T-cell (primary cell): ENCODE measurements around the gene MTMR6. TPM values are rescaled to one million over a fixed set of nuclear protein-coding genes. Genes with fewer than 3 reads are reported as not detected.
A peak's percentile ranks its signal among the peaks of the same experiment; 100 is the strongest.

Source experiments
- ATAC-seq, 4 experiments: fragments of 200-7000 bp in 3 of 4; fragments of 150-1000 bp in 1 of 4; cut with Tn5 transposase; replicated peaks in 1 of 4; 1 replicate in 3 of 4; 2 replicates in 1 of 4; pipeline ENCODE4 v1.10.0; 2021; ENCODE audit warnings: moderate library complexity in 3 of 4, mild to moderate bottlenecking in 2 of 4, moderate number of reproducible peaks in 1 of 4
- CTCF ChIA-PET, 2 donors: fragments of 300-600 bp; sonication (Branson Sonifier 250); formaldehyde crosslinking; loops; one replicate each; lab custom pipeline; 2022; ENCODE audit warnings: antibody characterized with exemption in 2 of 2; lab: Charles Lee
- POLR2A ChIA-PET, 2 donors: fragments of 300-600 bp; sonication (Branson Sonifier 250); formaldehyde crosslinking; loops; one replicate each; lab custom pipeline; 2022; ENCODE audit warnings: antibody characterized with exemption in 2 of 2; lab: Charles Lee
- DNase-seq, 35 experiments: peaks; one replicate each; pipeline versions ENCODE4 v3.0.0 to v3.0.0-alpha.2; 2013 to 2023
- H3K27ac ChIP-seq: one replicate; pipeline ENCODE4 v1.5.1; 2013; ENCODE audit warnings: low read length
- H3K27me3 ChIP-seq, 2 experiments: replicated peaks in 1 of 2; 1 replicate in 1 of 2; 2 replicates in 1 of 2; pipeline versions ENCODE4 v1.6.1 to v1.7.0; 2013; ENCODE audit warnings: low read length in 1 of 2, mixed read lengths in 1 of 2; ENCODE audit not compliant: control insufficient read depth in 2 of 2, insufficient read depth in 2 of 2; ENCODE audit errors: extremely low read depth in 1 of 2
- H3K36me3 ChIP-seq, 2 donors: 1 replicate in 1 of 2; 2 replicates in 1 of 2; pipeline versions ENCODE4 v1.6.1 to v1.7.0; 2013; ENCODE audit warnings: low read length in 1 of 2; ENCODE audit not compliant: control insufficient read depth in 2 of 2, insufficient read depth in 1 of 2; ENCODE audit errors: extremely low read depth in 1 of 2
- H3K4me1 ChIP-seq, 2 experiments: 1 replicate in 1 of 2; 2 replicates in 1 of 2; pipeline versions ENCODE4 v1.6.1 to v1.7.0; 2013; ENCODE audit warnings: low read length in 2 of 2, mixed read lengths in 1 of 2; ENCODE audit not compliant: insufficient read depth in 2 of 2, control insufficient read depth in 1 of 2; ENCODE audit errors: extremely low read depth in 1 of 2
- H3K4me3 ChIP-seq, 2 donors: 1 replicate in 1 of 2; 2 replicates in 1 of 2; pipeline versions ENCODE4 v1.5.1 to v1.7.0; 2013; ENCODE audit warnings: mild to moderate bottlenecking in 2 of 2, low read length in 1 of 2, moderate library complexity in 1 of 2; ENCODE audit not compliant: control insufficient read depth in 1 of 2; ENCODE audit errors: extremely low read depth in 1 of 2
- H3K9me3 ChIP-seq: 2 replicates; pipeline ENCODE4 v1.7.0; 2013
- H3K27ac Mint-ChIP-seq, 2 donors: one replicate each; pipeline ENCODE4 v1.8.0; 2020 to 2021; ENCODE audit warnings: mild to moderate bottlenecking in 2 of 2, mixed read lengths in 2 of 2
- H3K27me3 Mint-ChIP-seq, 2 donors: one replicate each; pipeline ENCODE4 v1.8.0; 2021 to 2022; ENCODE audit warnings: mixed read lengths in 2 of 2
- H3K36me3 Mint-ChIP-seq: one replicate; pipeline ENCODE4 v1.8.0; 2021; ENCODE audit warnings: mixed read lengths
- H3K4me1 Mint-ChIP-seq, 3 donors: one replicate each; pipeline ENCODE4 v1.8.0; 2020 to 2022; ENCODE audit warnings: mixed read lengths in 3 of 3, mild to moderate bottlenecking in 1 of 3
- H3K4me3 Mint-ChIP-seq, 3 donors: one replicate each; pipeline ENCODE4 v1.8.0; 2020 to 2022; ENCODE audit warnings: mild to moderate bottlenecking in 3 of 3, mixed read lengths in 3 of 3, moderate library complexity in 3 of 3
- H3K9me3 Mint-ChIP-seq, 3 donors: one replicate each; pipeline ENCODE4 v1.8.0; 2020 to 2022; ENCODE audit warnings: mixed read lengths in 3 of 3
- WGBS: methylation state at CpG from one replicate; pipeline ENCODE4 v1.1.5; 2013; ENCODE audit warnings: missing lambda C conversion rate; ENCODE audit not compliant: insufficient coverage; 5-methylcytosine and 5-hydroxymethylcytosine counted together
- total RNA-seq, 35 experiments: library from RNA in 6 of 35; stranded (reverse) in 6 of 35; fragments of 120-200 nt in 1 of 35; gene quantifications; one replicate each; pipeline versions ENCODE4 v1.2.1 to v1.2.4 and lab custom pipeline; 2013 to 2026

MTMR6 gene
- total RNA-seq, 5 donors from 2014 or later (not counting 1 experiment from before 2014, with no cell fraction given): 15.6 to 19.2 (median 16.3) TPM

- CTCF ChIA-PET: interaction anchor here (0.5 to 0.7 kb wide), 3 partner anchors 28 to 271 kb away, joined by 3 to 4 read pairs (median 3); no protein-coding TSS in a partner anchor
- 86% methylated on average over 1 of the region's 1 CpG for WGBS
These were observed 53.4 kb downstream of the MTMR6 start for GRCh38 chr13:25233861-25234260.

DNA sequence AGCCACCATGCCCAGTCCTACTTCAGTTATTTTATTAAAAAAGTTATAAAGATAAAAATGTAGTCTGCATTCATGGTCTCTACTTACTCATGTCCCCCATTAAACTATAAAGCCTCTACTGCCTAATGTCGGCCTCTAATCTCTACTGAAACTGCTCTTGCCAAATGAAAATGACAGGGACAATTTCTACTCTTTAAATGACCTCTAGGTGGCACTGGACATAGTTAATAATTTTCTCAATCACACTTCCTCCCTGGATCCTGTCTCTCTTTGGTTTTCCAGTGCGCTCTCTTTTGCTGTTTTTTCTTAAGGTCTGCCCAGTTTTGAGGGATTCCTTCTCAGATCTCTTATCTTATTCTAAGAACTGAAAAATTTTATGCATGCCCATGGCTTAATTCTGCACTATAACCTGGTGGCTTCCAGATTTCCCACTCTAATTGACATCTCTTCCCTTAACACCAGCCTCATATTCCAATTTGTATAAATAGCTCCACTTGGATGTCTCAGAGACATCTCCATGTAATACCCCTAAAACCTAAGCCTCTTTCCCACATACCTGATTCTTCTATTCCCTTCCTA lies 54.3 kb downstream of the MTMR6 start:
- DNase-seq (peak in 1 of 35 experiments; percentile 36), ATAC-seq (no peak)
- H3K27me3 Mint-ChIP-seq: peaks cover 7 to 9% of the 10 kb centered on the region in 2 donors
- 19% methylated on average over 2 of the region's 2 CpGs for WGBS
- Histone ChIP-seq H3K27ac (no peak overlapping the region), H3K4me3 (no peak overlapping the region), H3K4me1 (no peaks in the 10 kb centered on the region), H3K9me3 (no peaks in the 10 kb centered on the region), H3K27me3 (peaks cover 0 to 12% of the 10 kb centered on the region in 2 experiments), H3K36me3 (no peaks in the 10 kb centered on the region)
- no peaks in the 10 kb centered on the region for H3K9me3 Mint-ChIP-seq
- ChIA-PET POLR2A (no interaction called here), CTCF (interaction anchor here in 1 of 2 donors (0.6 kb wide), 1 partner anchor 270 kb away, joined by 3 read pairs; no protein-coding TSS in a partner anchor)
- no peak overlapping the region for H3K27ac Mint-ChIP-seq
- peaks cover 5% of the 10 kb centered on the region for H3K36me3 Mint-ChIP-seq
- H3K4me1 Mint-ChIP-seq: peaks cover 5 to 10% (median 9%) of the 10 kb centered on the region in 3 donors
- no peak overlapping the region for H3K4me3 Mint-ChIP-seq

More at GRCh38 chr13:25233861-25234260, 53.4 kb downstream of the MTMR6 start:
- H3K27ac ChIP-seq: no peak overlapping the region
- ATAC-seq (no peak), DNase-seq (no peak)
- no peaks in the 10 kb centered on the region for H3K4me1 ChIP-seq
- Mint-ChIP-seq H3K27ac (no peak overlapping the region), H3K36me3 (peaks cover 5% of the 10 kb centered on the region), H3K4me3 (no peak overlapping the region), H3K9me3 (no peaks in the 10 kb centered on the region), H3K4me1 (peaks cover 5 to 10% (median 9%) of the 10 kb centered on the region in 3 donors), H3K27me3 (peaks cover 3 to 9% of the 10 kb centered on the region in 2 donors)
- no peaks in the 10 kb centered on the region for H3K9me3 ChIP-seq
- H3K36me3 ChIP-seq: no peaks in the 10 kb centered on the region
- H3K4me3 ChIP-seq: no peak overlapping the region
- H3K27me3 ChIP-seq: peaks cover 0 to 12% of the 10 kb centered on the region in 2 experiments
- POLR2A ChIA-PET: no interaction called here

GRCh38 chr13:25231517-25231916 lies 55.8 kb downstream of the MTMR6 start:
- H3K27me3 ChIP-seq: peaks cover 0 to 12% of the 10 kb centered on the region in 2 experiments
- no peak for ATAC-seq
- H3K36me3 Mint-ChIP-seq: peaks cover 5% of the 10 kb centered on the region
- peaks cover 9% of the 10 kb centered on the region in 2 donors for H3K27me3 Mint-ChIP-seq
- DNase-seq: no peak
- no peaks in the 10 kb centered on the region for H3K36me3 ChIP-seq
- H3K27ac Mint-ChIP-seq: no peak overlapping the region
- 5% methylated on average over 3 of the region's 5 CpGs for WGBS
- no peak overlapping the region for H3K27ac ChIP-seq
- no peak overlapping the region for H3K4me3 ChIP-seq
- ChIA-PET POLR2A (interaction anchor here in 1 of 2 donors (0.6 kb wide), 1 partner anchor 14 kb away, joined by 3 read pairs; no protein-coding TSS in a partner anchor), CTCF (no interaction called here)
- no peak overlapping the region for H3K4me3 Mint-ChIP-seq
- H3K4me1 Mint-ChIP-seq: peaks cover 5 to 10% (median 9%) of the 10 kb centered on the region in 3 donors
- H3K4me1 ChIP-seq: no peaks in the 10 kb centered on the region
- no peaks in the 10 kb centered on the region for H3K9me3 Mint-ChIP-seq
- no peaks in the 10 kb centered on the region for H3K9me3 ChIP-seq

GRCh38 chr13:25227690-25228089 lies 59.6 kb downstream of the MTMR6 start:
- no peak overlapping the region for H3K4me3 ChIP-seq
- POLR2A ChIA-PET: no interaction called here
- H3K27ac Mint-ChIP-seq: no peak overlapping the region
- no peaks in the 10 kb centered on the region for H3K4me1 ChIP-seq
- H3K27me3 Mint-ChIP-seq: peaks cover 16 to 18% of the 10 kb centered on the region in 2 donors
- H3K27me3 ChIP-seq: peaks cover 0 to 24% of the 10 kb centered on the region in 2 experiments
- no peaks in the 10 kb centered on the region for H3K36me3 Mint-ChIP-seq
- no peak overlapping the region for H3K4me3 Mint-ChIP-seq
- H3K4me1 Mint-ChIP-seq: no peaks in the 10 kb centered on the region
- no peaks in the 10 kb centered on the region for H3K36me3 ChIP-seq
- CTCF ChIA-PET: no interaction called here
- DNase-seq (no peak), ATAC-seq (no peak)
- no peak overlapping the region for H3K27ac ChIP-seq
- H3K9me3 ChIP-seq: no peaks in the 10 kb centered on the region
- no peaks in the 10 kb centered on the region for H3K9me3 Mint-ChIP-seq
- WGBS: 91% methylated on average over 14 of the region's 15 CpGs

DNA sequence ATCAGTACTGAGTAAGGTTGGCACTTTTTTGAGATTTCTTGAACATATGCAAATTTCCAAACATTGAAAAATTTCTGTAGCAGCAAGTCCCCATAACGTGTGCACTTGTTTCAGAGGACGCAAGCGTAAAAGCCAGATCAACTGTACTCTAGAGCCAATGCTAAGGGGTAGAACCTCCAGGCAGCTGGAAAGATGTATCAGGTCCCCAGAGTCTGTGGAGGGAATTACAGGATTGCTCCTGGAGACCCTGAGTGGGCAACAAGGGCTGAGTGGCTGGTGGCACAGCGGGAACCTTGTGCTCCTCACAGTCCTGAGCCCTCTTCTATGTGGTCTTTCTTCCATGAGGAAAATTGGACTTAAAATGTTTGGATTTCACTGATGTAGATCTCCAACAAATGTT lies 61.3 kb downstream of the MTMR6 start:
- WGBS: 93% methylated on average over 3 of the region's 4 CpGs
- Histone ChIP-seq H3K27me3 (peaks cover 0 to 24% of the 10 kb centered on the region in 2 experiments), H3K4me1 (no peaks in the 10 kb centered on the region), H3K36me3 (no peaks in the 10 kb centered on the region), H3K4me3 (no peak overlapping the region), H3K27ac (no peak overlapping the region), H3K9me3 (no peaks in the 10 kb centered on the region)
- H3K27me3 Mint-ChIP-seq: peaks cover 24 to 25% of the 10 kb centered on the region in 2 donors
- no peak overlapping the region for H3K4me3 Mint-ChIP-seq
- H3K4me1 Mint-ChIP-seq: no peaks in the 10 kb centered on the region
- ChIA-PET POLR2A (no interaction called here), CTCF (no interaction called here)
- no peaks in the 10 kb centered on the region for H3K9me3 Mint-ChIP-seq
- H3K36me3 Mint-ChIP-seq: no peaks in the 10 kb centered on the region
- no peak overlapping the region for H3K27ac Mint-ChIP-seq
- DNase-seq: no peak
- ATAC-seq: no peak

DNA sequence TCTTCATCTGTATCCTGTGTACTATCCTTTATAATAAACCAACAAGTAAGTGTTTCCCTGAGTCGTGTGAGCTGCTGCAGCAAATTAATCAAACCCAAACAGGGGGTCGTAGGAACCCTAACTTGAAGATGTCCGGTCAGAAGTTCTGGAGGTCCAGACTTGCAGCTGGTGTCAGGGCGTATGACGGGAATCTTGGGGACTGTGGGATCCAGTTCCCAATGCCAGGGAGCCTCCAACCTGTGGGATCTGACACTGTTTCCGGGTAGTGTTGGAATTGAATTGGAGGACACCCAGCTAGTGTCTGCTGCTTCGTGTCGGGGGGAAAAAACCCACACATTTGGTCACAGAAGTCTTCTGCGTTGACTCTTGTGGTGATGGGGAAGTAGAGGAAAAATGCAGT lies 63.1 kb downstream of the MTMR6 start:
- Histone ChIP-seq H3K9me3 (no peaks in the 10 kb centered on the region), H3K4me1 (peaks cover 0 to 2% of the 10 kb centered on the region in 2 experiments), H3K27ac (no peak overlapping the region), H3K27me3 (peaks cover 0 to 14% of the 10 kb centered on the region in 2 experiments), H3K4me3 (no peak overlapping the region), H3K36me3 (no peaks in the 10 kb centered on the region)
- ChIA-PET POLR2A (no interaction called here), CTCF (no interaction called here)
- no peak overlapping the region for H3K4me3 Mint-ChIP-seq
- H3K27ac Mint-ChIP-seq: no peak overlapping the region
- no peaks in the 10 kb centered on the region for H3K36me3 Mint-ChIP-seq
- DNase-seq (no peak), ATAC-seq (no peak)
- H3K27me3 Mint-ChIP-seq: peaks cover 19 to 20% of the 10 kb centered on the region in 2 donors
- H3K9me3 Mint-ChIP-seq: no peaks in the 10 kb centered on the region
- WGBS: 82% methylated on average over 2 of the region's 9 CpGs
- no peaks in the 10 kb centered on the region for H3K4me1 Mint-ChIP-seq
